NT2/D1 (cell line): ENCODE data around the gene TMC4.

Experiments
- SUZ12 ChIP-seq: IDR thresholded peaks from 2 replicates; pipeline ENCODE4 v1.6.1; 2011; ENCODE audit not compliant: insufficient read length, insufficient read depth; ENCODE audit errors: extremely low read depth
- YY1 ChIP-seq: IDR thresholded peaks from 2 replicates; pipeline ENCODE4 v1.6.1; 2011; ENCODE audit not compliant: insufficient read length, insufficient read depth
- ZNF274 ChIP-seq: IDR thresholded peaks from 2 replicates; pipeline ENCODE4 v1.6.1; 2011; ENCODE audit warnings: mild to moderate bottlenecking, low read depth, low read length

- TF ChIP-seq ZNF274 (no peak), SUZ12 (no peak), YY1 (no peak)
These were observed 43.9 kb upstream of the TMC4 start for GRCh38 chr19:54216869-54217268.
